ENCODE results near the gene TMEM19.

Gene TMEM19

GRCh38 chr12:71721783-71722505 is 36.1 kb downstream of the TMEM19 start:
- DNase-seq = no peak

GRCh38 chr12:71725011-71725410 is 39.1 kb downstream of the TMEM19 start:
- DNase-seq = no peak

GRCh38 chr12:71726548-71726947 is 40.7 kb downstream of the TMEM19 start:
- DNase-seq = no peak

GRCh38 chr12:71727958-71728357 is 42.1 kb downstream of the TMEM19 start:
- no peak for DNase-seq

- no peak for DNase-seq
Measured at GRCh38 chr12:71730936-71731335, 45.1 kb downstream of the TMEM19 start.

GRCh38 chr12:71731439-71732356 is 45.8 kb downstream of the TMEM19 start:
- no peak for DNase-seq

- DNase-seq = no peak
Measured at GRCh38 chr12:71732357-71732712, 46.5 kb downstream of the TMEM19 start.

GRCh38 chr12:71737197-71737596 is 51.3 kb downstream of the TMEM19 start:
- DNase-seq = no peak

GRCh38 chr12:71742998-71743397 is 57.1 kb downstream of the TMEM19 start:
- DNase-seq = no peak

- DNase-seq = no peak
Measured at GRCh38 chr12:71744522-71745300, 58.8 kb downstream of the TMEM19 start.

GRCh38 chr12:71746974-71747611 is 61.2 kb downstream of the TMEM19 start:
- no peak for DNase-seq

GRCh38 chr12:71748081-71748850 is 62.4 kb downstream of the TMEM19 start:
- no peak for DNase-seq

- DNase-seq = no peak
Measured at GRCh38 chr12:71749666-71750065, 63.8 kb downstream of the TMEM19 start.

- no peak for DNase-seq
Measured at GRCh38 chr12:71752891-71753290, 67.0 kb downstream of the TMEM19 start.

Data from NCI-H2171 (cell line).